ENCODE results near the gene RPS15. TPM values are rescaled to one million over a fixed set of nuclear protein-coding genes. Genes with fewer than 3 reads are reported as not detected.

Gene RPS15
- total and polyA plus RNA-seq, 10 of the 15 experiments (the other 5 are each of a cell fraction or from before 2014, with no cell fraction given) = 559 to 3,158 (median 1,413) TPM

DNA sequence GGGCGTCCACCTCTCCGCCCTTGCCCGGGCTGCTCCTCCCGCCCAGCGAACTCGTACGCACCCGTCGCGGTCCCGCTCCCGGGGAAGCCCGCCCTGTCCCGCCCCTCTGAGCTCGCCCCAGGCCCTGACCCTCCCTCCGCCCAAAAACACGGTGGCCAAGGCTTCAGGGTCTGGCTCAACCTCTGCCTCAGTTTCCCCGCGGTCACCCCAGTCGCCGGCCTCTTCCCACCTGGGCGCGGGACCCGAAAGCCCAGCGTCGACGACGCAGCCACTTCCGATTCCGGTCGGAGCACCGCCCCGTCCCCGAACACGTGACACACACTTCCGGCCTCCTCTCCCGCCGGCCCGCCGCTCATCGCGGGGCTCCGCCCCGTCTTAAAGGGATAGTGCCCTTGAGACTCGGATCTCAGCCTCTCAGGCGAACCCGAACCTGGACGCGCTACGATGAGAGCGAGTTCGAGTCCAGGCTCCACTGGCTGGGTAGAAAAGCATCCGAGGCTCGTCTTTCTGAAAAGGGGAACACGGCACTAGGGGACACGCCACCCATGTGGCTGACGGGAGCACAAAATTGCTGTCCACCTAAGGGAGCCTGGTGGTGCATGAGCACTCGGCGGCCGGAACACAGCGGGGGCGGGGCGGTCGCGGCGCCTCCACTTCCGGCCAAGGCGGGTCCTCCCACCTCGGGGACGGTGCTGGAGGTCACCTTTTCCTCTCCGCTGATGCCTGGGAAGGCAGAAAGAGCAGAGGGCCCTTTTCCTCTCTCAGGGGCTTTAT is 40.9 kb downstream of the RPS15 start, which contains the start of gene C19orf25 (continued):
- TF ChIP-seq, protein P1, sequence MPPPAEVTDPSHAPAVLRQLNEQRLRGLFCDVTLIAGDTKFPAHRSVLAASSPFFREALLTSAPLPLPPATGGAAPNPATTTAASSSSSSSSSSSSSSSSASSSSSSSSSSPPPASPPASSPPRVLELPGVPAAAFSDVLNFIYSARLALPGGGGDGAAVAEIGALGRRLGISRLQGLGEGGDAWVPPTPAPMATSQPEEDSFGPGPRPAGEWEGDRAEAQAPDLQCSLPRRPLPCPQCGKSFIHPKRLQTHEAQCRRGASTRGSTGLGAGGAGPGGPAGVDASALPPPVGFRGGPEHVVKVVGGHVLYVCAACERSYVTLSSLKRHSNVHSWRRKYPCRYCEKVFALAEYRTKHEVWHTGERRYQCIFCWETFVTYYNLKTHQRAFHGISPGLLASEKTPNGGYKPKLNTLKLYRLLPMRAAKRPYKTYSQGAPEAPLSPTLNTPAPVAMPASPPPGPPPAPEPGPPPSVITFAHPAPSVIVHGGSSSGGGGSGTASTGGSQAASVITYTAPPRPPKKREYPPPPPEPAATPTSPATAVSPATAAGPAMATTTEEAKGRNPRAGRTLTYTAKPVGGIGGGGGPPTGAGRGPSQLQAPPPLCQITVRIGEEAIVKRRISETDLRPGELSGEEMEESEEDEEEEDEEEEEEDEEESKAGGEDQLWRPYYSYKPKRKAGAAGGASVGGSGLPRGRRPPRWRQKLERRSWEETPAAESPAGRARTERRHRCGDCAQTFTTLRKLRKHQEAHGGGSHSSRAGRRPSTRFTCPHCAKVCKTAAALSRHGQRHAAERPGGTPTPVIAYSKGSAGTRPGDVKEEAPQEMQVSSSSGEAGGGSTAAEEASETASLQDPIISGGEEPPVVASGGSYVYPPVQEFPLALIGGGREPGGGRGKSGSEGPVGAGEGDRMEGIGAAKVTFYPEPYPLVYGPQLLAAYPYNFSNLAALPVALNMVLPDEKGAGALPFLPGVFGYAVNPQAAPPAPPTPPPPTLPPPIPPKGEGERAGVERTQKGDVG (CRISPR knock-in tag; IDR thresholded peaks at IDR 0.05) = no peak
- TF ChIP-seq NFIC (IDR thresholded peaks at IDR 0.05; ENCODE audit: low read depth, low read length) (no peak), BCL11A (IDR thresholded peaks at IDR 0.05; ENCODE audit: low read depth, low read length) (0 out of 2 replicates have a peak, but pooled peaks have one; percentile 25), TARDBP (IDR thresholded peaks at IDR 0.05; ENCODE audit: borderline replicate concordance) (no peak), TCF3 (IDR thresholded peaks at IDR 0.05; ENCODE audit: borderline replicate concordance, insufficient read depth, low read depth, low read length) (0 out of 2 replicates have a peak, but pooled peaks have one; percentile 17), KAT2A (conservative IDR thresholded peaks at IDR 0.05; ENCODE audit: control insufficient read depth, low read depth, low read length) (no peak), MEF2B (IDR thresholded peaks at IDR 0.05; ENCODE audit: partially characterized antibody, poor library complexity, severe bottlenecking) (peak; percentile 35)

GRCh38 chr19:1481224-1481892 is 43.2 kb downstream of the RPS15 start:
- H3K9me3 ChIP-seq (replicated peaks; ENCODE audit: control insufficient read depth, insufficient read depth, low read length) = no peaks in the 10 kb centered on the region
- intact Hi-C loops (cut with micrococcal nuclease; ENCODE audit: unreplicated experiment) = no loop called here
- no peak for DNase-seq (ENCODE audit: low read depth, low spot score)
- no peaks in the 10 kb centered on the region for H3K27me3 ChIP-seq (replicated peaks in 1 of 2; ENCODE audit: control insufficient read depth in 2 of 2, insufficient read depth in 2 of 2, low read length in 1 of 2)
- POLR2A ChIA-PET = no interaction called here
- no peak for FAIRE-seq
- 70% methylated on average over 21 of the region's 26 CpGs for WGBS (ENCODE audit: insufficient coverage, insufficient replicate concordance, low lambda C conversion rate, missing lambda C conversion rate)
- no peak for ATAC-seq
- no peak overlapping the region for H3K4me3 ChIP-seq
- CTCF ChIA-PET = no interaction called here
- RAD21 ChIA-PET (ENCODE audit: unreplicated experiment) = no interaction called here
- SMC1A ChIA-PET (ENCODE audit: uncharacterized antibody, unreplicated experiment) = no interaction called here
- no peak overlapping the region for H2AFZ ChIP-seq (ENCODE audit: control insufficient read depth, low read depth, low read length)
- H3K36me3 ChIP-seq (ENCODE audit: control insufficient read depth in 2 of 2, insufficient read depth in 2 of 2, low read length in 1 of 2) = no peaks in the 10 kb centered on the region
- no peaks in the 10 kb centered on the region for H3K4me1 ChIP-seq (ENCODE audit: control insufficient read depth, insufficient read depth, low read length)
- H3K27ac ChIP-seq (ENCODE audit: control insufficient read depth, insufficient read depth) = no peak overlapping the region
- BruUV-seq (replicated peaks) = no TSS peak
- H3K4me2 ChIP-seq (ENCODE audit: control insufficient read depth, insufficient read depth) = no peak overlapping the region
- peaks cover 8% of the 10 kb centered on the region for H3K79me2 ChIP-seq (ENCODE audit: control insufficient read depth, insufficient read depth, low read length)
- no peak overlapping the region for H3K9ac ChIP-seq (ENCODE audit: control insufficient read depth, insufficient read depth, low read length)
- no peaks in the 10 kb centered on the region for H4K20me1 ChIP-seq (ENCODE audit: control insufficient read depth, insufficient read depth)
- in situ Hi-C loops (cut with MboI) = no loop called here
- no peak for TF ChIP-seq CBX5 (IDR thresholded peaks at IDR 0.05; ENCODE audit: low read depth)
- no peak for TF ChIP-seq FOXM1 (IDR thresholded peaks at IDR 0.05; ENCODE audit: low read depth, low read length)
- no peak for TF ChIP-seq SRF (IDR thresholded peaks at IDR 0.05; ENCODE audit: low read depth in 2 of 2, low read length in 2 of 2)
- TF ChIP-seq MTA3 (IDR thresholded peaks at IDR 0.05; ENCODE audit: borderline replicate concordance, low read length) = no peak
- no peak for TF ChIP-seq ZBTB40 (IDR thresholded peaks at IDR 0.05; ENCODE audit: borderline replicate concordance)
- TF ChIP-seq SUZ12 (IDR thresholded peaks at IDR 0.05; ENCODE audit: unreplicated experiment) = no peak
- no peak for TF ChIP-seq SIX5 (IDR thresholded peaks at IDR 0.05; ENCODE audit: low read depth, low read length, severe bottlenecking)
